ENCODE measurements around the gene VASN.

Gene VASN

DNA sequence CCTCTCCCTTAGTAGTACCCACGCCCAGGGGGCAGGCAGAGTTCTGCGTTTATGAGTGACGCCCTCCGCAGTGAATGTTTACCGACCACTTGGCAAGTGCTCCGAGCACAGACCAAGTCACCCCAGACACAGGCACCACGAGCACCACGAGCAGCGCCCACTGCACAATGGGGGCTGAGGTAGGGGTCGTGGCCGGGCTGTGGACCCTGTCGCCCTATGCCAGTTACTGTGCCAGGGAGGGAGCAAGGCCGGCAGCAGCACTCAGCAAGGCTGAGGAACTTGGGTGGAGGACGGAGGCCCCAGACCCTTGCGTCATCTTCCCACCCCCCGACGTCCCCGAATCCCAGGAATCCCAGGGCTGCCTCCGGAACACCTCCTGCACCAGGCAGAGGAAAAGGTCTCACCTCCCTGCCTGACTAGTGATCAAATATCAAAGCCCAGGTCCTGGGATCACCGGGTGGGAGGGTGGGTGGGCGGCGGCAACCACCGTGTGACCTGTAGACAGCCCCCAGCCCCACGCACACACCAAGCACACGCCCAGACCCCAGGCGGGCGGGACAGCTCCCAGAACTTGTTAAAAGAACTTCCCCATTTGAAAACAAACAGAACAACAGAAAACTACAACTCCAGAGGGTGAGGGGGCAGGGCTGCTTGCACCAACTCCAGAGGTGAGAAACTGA is 5.4 kb downstream of the VASN start:
- no peak overlapping the region for H3K4me3 ChIP-seq (ENCODE audit: low read depth, low read length)
- in situ Hi-C loops (cut with HindIII; ENCODE audit: low sequenced_read_pairs) = no loop called here

GRCh38 chr16:4377573-4378154 is 6.0 kb downstream of the VASN start:
- in situ Hi-C loops (cut with HindIII; ENCODE audit: low sequenced_read_pairs) = no loop called here
- TF ChIP-seq CTCF (IDR thresholded peaks at IDR 0.05; ENCODE audit: low read depth, low read length) = peak; percentile 23
- H3K4me3 ChIP-seq (ENCODE audit: low read depth, low read length) = no peak overlapping the region
- DNase-seq (ENCODE audit: low read depth, low spot score) = no peak

More for the DNA sequence above, 5.4 kb downstream of the VASN start:
- TF ChIP-seq CTCF (IDR thresholded peaks at IDR 0.05; ENCODE audit: low read depth, low read length) = no peak
- no peak for DNase-seq (ENCODE audit: low read depth, low spot score)

GRCh38 chr16:4378161-4378666 is 6.6 kb downstream of the VASN start:
- no peak overlapping the region for H3K4me3 ChIP-seq (ENCODE audit: low read depth, low read length)
- in situ Hi-C loops (cut with HindIII; ENCODE audit: low sequenced_read_pairs) = no loop called here
- DNase-seq (ENCODE audit: low read depth, low spot score) = no peak
- no peak for TF ChIP-seq CTCF (IDR thresholded peaks at IDR 0.05; ENCODE audit: low read depth, low read length)

DNA sequence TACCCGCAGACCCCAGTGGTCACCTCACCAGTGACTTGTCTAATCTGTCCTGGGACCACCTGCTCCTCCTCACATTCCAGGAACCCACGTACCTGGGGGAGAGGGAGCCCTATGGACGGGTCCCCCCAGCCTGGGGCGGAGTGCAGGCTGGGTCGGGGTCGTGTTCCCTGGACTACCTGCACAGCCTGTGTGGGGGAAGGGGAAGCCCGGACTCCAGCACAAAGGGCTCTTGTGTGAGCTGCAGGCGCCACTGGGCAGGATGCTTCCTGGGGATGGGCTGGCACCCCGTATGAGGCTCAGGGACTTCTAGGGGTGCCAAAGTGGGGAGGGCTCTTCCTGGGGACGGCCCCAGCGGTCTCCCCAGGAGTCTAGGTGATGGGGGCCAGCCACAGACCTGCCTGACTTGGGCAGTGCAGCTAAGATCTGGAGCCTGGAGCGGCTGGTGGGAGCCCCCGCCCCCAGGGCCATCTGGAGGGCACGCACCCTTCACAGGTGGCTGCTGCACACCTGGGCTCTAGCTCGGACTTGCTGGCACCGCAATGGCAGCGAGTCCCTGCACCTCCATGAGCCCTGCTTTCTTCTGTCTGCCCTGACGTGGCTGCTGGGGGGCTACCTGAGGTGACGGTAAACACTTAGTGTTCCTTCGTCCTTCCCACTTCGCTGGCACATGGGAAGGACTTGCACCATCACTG is 7.5 kb downstream of the VASN start:
- no peak for TF ChIP-seq CTCF (IDR thresholded peaks at IDR 0.05; ENCODE audit: low read depth, low read length)
- in situ Hi-C loops (cut with HindIII; ENCODE audit: low sequenced_read_pairs) = no loop called here
- DNase-seq (ENCODE audit: low read depth, low spot score) = no peak
- H3K4me3 ChIP-seq (ENCODE audit: low read depth, low read length) = no peak overlapping the region

DNA sequence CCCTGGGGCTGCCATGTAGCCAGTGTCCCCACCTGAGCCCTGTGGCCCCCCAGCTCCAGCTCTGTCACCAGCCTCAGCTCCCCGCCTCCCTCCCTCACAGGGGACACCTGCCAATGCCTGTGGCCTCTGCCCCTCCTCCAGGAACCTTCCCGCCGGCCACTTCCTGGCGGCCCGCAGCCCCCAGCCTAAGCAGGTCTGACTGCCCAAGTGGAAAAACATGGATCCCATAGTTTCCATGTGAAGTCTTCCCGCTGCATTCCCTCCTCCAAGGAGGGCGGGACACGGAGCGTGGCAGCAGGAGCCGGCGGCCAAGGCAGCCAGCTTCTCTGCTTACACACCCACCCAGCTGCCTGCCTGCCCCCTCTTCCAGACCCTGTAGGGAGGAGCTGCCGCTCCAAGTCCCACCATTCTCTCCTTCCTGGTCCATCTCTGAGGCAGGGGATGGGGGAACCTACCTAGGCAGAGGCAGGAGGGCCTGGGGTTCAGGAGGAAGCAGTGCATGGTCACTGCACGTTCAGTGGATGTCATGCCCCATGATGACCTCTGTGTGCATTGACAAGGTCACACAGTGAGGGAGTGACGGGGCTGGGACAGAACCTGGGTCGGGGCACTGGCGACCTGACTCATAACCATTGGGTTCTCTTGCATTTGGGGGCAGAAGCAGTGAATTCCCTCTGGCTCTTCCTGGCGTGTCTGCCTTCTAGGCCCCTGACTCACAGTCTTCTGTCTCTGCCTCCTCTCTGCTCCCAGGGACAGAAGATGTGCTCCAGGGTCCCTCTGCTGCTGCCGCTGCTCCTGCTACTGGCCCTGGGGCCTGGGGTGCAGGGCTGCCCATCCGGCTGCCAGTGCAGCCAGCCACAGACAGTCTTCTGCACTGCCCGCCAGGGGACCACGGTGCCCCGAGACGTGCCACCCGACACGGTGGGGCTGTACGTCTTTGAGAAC is 8.7 kb downstream of the VASN start:
- DNase-seq (ENCODE audit: low read depth, low spot score) = no peak
- in situ Hi-C loops (cut with HindIII; ENCODE audit: low sequenced_read_pairs) = no loop called here
- no peak overlapping the region for H3K4me3 ChIP-seq (ENCODE audit: low read depth, low read length)
- TF ChIP-seq CTCF (IDR thresholded peaks at IDR 0.05; ENCODE audit: low read depth, low read length) = no peak

All from astrocyte of the spinal cord (primary cell).